SK-N-SH treated with all-trans-retinoic acid at 6 μM for 48 hours (cell line): ENCODE data around the gene SLC41A3.

ENCODE experiments used
- TCF4 ChIP-seq: fragments of 250-450 bp; sonication (Bioruptor Pico); IDR thresholded peaks from 2 replicates; pipeline ENCODE4 v1.8.0; 2021; ENCODE audit warnings: mild to moderate bottlenecking, moderate library complexity, borderline replicate concordance
- TOX ChIP-seq: fragments of 250-450 bp; sonication (Bioruptor Pico); IDR thresholded peaks from 2 replicates; pipeline ENCODE4 v1.8.0; 2021; ENCODE audit warnings: mild to moderate bottlenecking, moderate library complexity, borderline replicate concordance

DNA sequence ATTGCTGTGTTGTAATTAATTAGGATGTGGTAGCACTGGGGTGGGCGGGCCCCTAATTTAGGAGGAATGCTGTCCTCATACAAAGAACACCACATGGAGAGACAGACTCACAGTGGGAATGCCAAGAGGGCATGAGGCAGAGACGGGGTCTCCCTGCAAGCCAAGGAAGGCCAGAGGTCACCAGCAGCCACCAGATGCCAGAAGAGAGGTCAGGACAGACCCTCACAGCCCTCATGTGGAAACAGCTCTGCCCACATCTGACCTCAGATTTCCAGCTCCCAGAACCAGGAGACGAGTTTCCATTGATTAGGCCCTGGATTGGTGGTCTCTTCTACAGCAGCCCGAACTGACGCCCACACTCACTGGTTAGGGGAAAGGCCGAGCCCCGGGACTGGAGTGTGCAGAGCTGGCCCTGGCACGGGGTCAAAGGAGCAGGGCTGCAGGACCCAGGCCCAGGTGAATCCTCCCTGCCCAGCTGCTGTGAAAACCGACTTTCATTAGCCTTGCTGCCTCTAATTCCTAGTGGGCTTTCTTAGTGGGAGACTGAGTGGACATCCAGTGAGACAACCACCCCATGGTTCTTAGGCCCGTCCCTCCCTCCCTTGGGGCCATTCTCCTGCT lies 43.0 kb upstream of the SLC41A3 start:
- TF ChIP-seq TOX (CRISPR knock-in tag) (no peak), TCF4 (CRISPR knock-in tag) (no peak)
